Measurements from ENCODE around the gene NMU. TPM values are rescaled to one million over a fixed set of nuclear protein-coding genes. Genes with fewer than 3 reads are reported as not detected.

Gene NMU
- total RNA-seq, 1 donor from 2014 or later, result not detected

Other genes with a start within 250 kb of the NMU start
- 38.3 TPM for gene TMEM165, start 240.3 kb downstream of the NMU start, total RNA-seq
- 36.2 TPM for gene CLOCK, start 89.4 kb downstream of the NMU start, total RNA-seq
- gene PDCL2, start 44.1 kb downstream of the NMU start, total RNA-seq, result not detected
- not detected for gene EXOC1L, start 183.5 kb upstream of the NMU start, total RNA-seq
- gene EXOC1, start 217.3 kb upstream of the NMU start, total RNA-seq, result 19.8 TPM